Lower leg skin (tissue), 4 donors: ENCODE results near the gene DALRD3. TPM values are rescaled to one million over a fixed set of nuclear protein-coding genes. Genes with fewer than 3 reads are reported as not detected.

ENCODE experiments used
- DNase-seq, 2 donors: peaks; one replicate each; pipeline ENCODE4 v3.0.0-alpha.2; 2019; ENCODE audit warnings: low spot score in 2 of 2
- H3K4me3 ChIP-seq: fragments of 200-600 bp; sonication (generic); 2 replicates; pipeline ENCODE4 v1.5.1; 2017; ENCODE audit warnings: mild to moderate bottlenecking, low read depth; ENCODE audit not compliant: poor library complexity, severe bottlenecking
- CTCF ChIP-seq, 3 donors: fragments of 450-650 bp; IDR thresholded peaks; one replicate each; pipeline ENCODE4 v1.5.1; 2016; ENCODE audit warnings: antibody characterized with exemption in 3 of 3, mild to moderate bottlenecking in 3 of 3, moderate library complexity in 2 of 3
- POLR2A ChIP-seq, 2 donors: fragments of 450-650 bp; IDR thresholded peaks; one replicate each; pipeline ENCODE4 v1.6.1; 2016 to 2017; ENCODE audit warnings: antibody characterized with exemption in 2 of 2, mild to moderate bottlenecking in 1 of 2, moderate library complexity in 1 of 2
- WGBS, 2 donors: methylation state at CpG; one replicate each; pipeline ENCODE4 v1.1.5; 2018; 5-methylcytosine and 5-hydroxymethylcytosine counted together
- intact Hi-C: fragments of 100-400 bp; cut with DNase I; formaldehyde crosslinking; loops from one replicate; pipeline ENCODE4 v1.15.0; 2023; ENCODE audit warnings: low total_unique reads
- total RNA-seq, 4 donors: library from RNA; depleted of rRNA; stranded (reverse); fragments of >200 nt; gene quantifications; one replicate each; pipeline ENCODE4 v1.1.0, GENCODE V29; 2016

The DALRD3 gene
- total RNA-seq: 10 to 100 TPM; 51.5 to 78.4 (median 62.1) TPM

DNA sequence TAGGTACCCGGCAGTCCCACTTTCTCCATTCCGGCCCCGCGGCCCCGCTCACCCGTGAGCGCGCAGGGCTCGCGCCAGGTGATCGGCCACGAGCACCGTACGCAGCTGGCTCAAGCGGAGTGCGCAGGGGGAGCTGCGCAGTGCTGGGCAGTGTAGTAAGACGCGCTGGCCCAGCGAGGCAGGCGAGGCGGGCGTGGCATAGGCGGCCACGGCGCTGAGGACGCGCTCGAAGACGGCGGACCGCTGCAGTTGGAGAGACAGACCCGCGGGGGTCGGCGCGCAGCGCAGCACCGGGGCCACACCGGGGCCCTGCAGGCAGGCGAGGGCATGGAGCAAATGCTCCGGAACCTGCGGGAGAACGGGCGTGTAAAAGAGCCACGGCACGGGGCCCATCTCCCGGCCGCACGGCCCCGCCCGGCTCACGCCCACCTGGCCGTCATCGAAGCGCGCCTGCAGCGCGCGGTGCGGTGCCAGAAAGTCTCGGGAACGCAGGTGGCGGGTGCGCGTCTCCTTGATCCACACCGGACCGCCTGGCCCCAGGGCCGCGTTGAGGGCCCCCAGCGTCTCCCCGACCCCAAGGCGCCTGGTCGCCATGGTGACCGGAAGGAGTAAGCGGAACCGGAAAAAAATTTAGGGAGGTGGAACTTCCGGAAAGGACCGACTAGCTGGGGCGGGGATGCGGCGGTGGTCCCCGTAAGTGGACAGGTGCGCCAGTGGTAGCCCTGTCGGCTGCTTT lies at the start of gene DALRD3:
DALRD3 (minus strand) TSS at position 610 of the 736 bp plus-strand sequence; CDS start at position 594, 16 bp downstream.
- WGBS, 2 donors: 0% methylated on average over 54 to 81 of the region's 85 CpGs
- peak within 1 kb of the TSS; percentile 50 for H3K4me3 ChIP-seq
- TF ChIP-seq POLR2A (IDR thresholded peaks at IDR 0.05): peak in 1 of 2 donors; percentile 37
- TF ChIP-seq CTCF (IDR thresholded peaks at IDR 0.05): no peak
- intact Hi-C loops: no loop called here
- DNase-seq: peak in 1 of 2 donors; percentile 91

- H3K4me3 ChIP-seq: no peak overlapping the region
- TF ChIP-seq CTCF (IDR thresholded peaks at IDR 0.05) (no peak), POLR2A (IDR thresholded peaks at IDR 0.05) (no peak)
- 92 to 93% methylated on average over 7 of the region's 7 CpGs for WGBS, 2 donors
- DNase-seq: no peak
- intact Hi-C loops: no loop called here
These were observed 39.6 kb upstream of the DALRD3 start for GRCh38 chr3:49058011-49058410.

DNA sequence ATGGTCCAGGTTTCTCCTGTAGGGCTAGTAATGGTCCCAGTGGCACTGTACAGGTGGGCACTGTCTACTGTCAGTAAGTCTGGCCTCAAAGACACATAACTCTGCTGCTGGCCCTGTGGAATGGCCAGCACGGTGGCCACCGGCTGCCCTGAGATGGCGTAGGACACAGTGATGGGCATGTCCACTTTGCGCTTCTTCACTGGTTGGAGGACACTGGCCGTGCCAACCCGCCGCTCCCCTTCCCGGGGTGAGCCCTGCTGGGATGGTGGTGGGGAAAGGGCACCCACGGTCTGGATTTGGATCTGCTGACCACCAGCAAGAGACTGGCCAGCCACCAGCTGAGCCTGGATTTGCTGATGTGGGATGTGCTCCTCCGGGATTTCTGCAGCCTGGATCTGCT lies 38.9 kb upstream of the DALRD3 start:
- WGBS, 2 donors: 98 to 100% methylated on average over 5 to 9 of the region's 10 CpGs
- no peak for TF ChIP-seq POLR2A (IDR thresholded peaks at IDR 0.05)
- no peak for TF ChIP-seq CTCF (IDR thresholded peaks at IDR 0.05)
- no peak for DNase-seq
- no peak overlapping the region for H3K4me3 ChIP-seq
- intact Hi-C loops: no loop called here

GRCh38 chr3:49054344-49054862 lies 36.0 kb upstream of the DALRD3 start:
- intact Hi-C loops: no loop called here
- DNase-seq: no peak
- H3K4me3 ChIP-seq: no peak overlapping the region
- TF ChIP-seq CTCF (IDR thresholded peaks at IDR 0.05) (no peak), POLR2A (IDR thresholded peaks at IDR 0.05) (no peak)
- WGBS, 2 donors: 96 to 97% methylated on average over 2 of the region's 2 CpGs

DNA sequence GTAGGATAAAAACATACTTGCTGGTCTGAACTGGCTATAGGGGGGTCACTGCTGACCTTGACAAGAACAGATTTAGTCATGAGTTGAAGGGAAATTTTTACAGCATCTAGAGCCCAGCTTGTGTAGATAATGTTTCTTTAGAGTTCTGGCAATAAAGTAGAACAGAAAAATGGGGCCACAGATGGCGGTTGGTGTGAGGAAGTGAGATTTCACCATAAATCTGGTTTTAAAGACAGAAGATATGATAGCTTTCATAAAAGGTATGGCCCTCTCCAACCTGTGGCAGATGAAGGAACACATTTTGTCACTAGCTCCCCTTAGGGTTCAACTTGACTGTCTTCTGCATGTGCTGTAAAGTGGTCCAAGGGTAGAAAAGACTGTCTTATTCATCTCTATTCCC lies 35.2 kb upstream of the DALRD3 start:
- 93 to 94% methylated on average over 1 of the region's 1 CpG for WGBS, 2 donors
- intact Hi-C loops: no loop called here
- TF ChIP-seq CTCF (IDR thresholded peaks at IDR 0.05) (no peak), POLR2A (IDR thresholded peaks at IDR 0.05) (no peak)
- no peak overlapping the region for H3K4me3 ChIP-seq
- DNase-seq: no peak
